Right hindlimb (tissue), 1 donor: ENCODE measurements around the gene ZNF506.
"Not testable (repeated sequence)": the region's sequence is repeated elsewhere in the genome, so short reads cannot be mapped to it uniquely, and the experiment has no call there.

Experiments
- DNase-seq: peaks from one replicate; pipeline ENCODE4 v3.0.0-alpha.2; 2018

Gene ZNF506

GRCh38 chr19:19821366-19821951 is at the start of gene ZNF506:
ZNF506 (minus strand) TSS chr19:19821750; CDS start chr19:19821603, 147 bp downstream.
- peak; percentile 98 for DNase-seq

DNA sequence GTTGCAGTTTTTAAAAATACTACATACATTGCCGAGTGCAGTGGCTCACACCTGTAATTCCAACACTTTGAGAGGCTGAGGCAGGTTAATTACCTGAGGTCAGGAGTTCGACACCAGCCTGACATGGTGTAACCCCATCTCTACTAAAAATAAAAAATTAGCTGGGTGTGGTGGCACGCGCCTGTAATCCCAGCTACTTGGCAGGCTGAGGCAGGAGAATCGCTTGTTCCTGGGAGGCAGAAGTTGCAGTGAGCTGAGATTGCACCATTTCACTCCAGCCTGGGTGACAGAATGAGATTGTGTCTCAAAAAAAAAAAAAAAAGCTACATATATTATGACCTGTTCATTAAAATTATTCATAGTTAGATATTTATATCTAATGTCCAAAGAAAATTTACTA is 48.5 kb upstream of the ZNF506 start:
- not testable (repeated sequence) for DNase-seq

DNA sequence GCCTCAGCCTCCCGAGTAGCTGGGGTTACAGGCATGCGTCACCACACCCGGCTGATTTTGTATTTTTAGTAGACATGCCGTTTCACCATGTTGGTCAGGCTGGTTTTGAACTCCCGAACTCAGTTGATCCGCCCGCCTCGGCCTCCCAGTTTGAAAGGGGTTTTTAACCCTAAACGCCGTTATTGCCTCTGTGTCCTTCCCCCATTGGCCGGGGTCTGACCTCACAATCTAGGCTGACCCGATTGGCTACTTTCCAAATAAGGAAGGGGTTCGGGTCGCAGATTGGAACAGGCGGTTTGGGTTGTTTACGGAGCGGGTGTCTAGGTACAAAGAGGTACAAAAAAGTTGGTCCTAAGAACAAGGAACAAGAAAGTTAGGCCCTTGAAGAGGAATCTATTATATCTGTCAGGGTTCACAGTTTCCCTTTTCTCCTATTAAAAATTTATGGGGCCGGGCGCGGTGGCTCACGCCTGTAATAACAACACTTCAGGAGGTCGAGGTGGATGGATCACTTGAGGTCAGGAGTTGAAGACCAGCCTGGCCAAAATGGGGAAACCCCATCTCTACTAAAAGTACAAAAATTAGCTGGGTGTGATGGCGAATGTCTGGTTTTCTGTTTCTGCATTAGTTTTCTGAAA is 45.2 kb upstream of the ZNF506 start:
- DNase-seq = peak; percentile 27

DNA sequence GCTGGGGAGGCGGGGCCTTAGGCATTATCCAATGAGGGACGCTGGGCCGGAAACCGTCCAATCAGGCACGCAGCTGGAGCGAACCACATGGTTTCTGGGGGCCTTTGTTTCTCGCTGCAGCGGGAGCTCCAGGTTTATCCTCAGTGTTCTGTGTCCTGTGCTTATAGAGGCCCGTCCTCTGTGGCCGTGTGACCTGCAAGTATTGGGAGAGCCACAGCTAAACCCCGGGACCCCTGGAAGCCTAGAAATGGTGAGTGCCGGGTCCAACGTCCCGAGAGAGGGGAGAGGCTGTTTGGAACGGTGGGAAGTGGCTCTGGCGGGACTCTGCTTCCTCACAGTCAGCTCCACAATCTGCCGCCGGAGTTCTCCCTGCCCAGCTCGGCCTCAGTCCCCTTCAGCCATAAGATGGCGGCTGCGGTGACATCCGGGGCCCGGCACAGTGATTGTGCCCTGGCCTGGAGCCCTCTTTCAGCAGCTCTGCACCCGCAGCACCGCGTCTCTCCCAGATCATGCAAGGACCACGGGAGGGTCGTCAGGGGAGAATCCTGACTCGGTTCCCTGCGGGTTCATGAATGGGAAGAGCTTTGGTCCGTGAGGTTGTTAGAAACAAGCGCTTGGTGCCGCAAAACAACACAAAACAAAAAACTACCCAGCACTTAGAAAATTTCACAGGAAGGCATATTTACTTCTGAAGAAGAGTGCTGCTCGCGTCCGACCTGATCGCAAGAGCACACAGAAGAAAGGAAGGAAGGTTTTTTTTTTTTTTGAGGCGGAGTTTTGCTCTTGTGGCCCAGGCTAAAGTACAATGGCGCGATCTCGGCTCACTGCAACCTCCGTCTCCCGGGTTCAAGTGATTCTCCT is 44.4 kb upstream of the ZNF506 start, which contains the start of gene ZNF253:
Gene ZNF253, plus strand, starts transcription at position 133 of the 861 bp plus-strand sequence. Its CDS starts 115 bp downstream, at position 248.
- DNase-seq = peak; percentile 98

- DNase-seq = peak; percentile 25
Observed at GRCh38 chr19:19860756-19861390, 39.3 kb upstream of the ZNF506 start.

- no peak for DNase-seq
Observed at GRCh38 chr19:19858751-19859150, 37.2 kb upstream of the ZNF506 start.

- DNase-seq = not testable (repeated sequence)
Observed at GRCh38 chr19:19851740-19852139, 30.2 kb upstream of the ZNF506 start.

DNA sequence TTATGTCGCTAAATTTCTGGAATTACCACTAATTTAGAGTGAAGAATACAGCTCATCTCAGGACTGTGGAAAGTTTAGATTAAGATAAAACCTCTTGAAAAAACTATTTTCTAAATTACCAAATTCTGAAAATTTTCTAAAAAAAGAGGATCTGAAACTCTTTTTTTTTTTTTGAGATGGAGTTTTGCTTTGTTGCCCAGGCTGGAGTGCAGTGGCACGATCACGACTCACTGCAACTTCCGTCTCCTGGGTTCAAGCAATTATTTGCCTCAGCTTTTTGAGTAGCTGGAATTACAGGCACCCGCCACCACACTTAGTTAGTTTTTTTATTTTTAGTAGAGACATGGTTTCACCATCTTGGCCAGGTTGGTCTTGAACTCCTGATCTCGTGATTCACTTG is 27.5 kb upstream of the ZNF506 start:
- DNase-seq = no peak

DNA sequence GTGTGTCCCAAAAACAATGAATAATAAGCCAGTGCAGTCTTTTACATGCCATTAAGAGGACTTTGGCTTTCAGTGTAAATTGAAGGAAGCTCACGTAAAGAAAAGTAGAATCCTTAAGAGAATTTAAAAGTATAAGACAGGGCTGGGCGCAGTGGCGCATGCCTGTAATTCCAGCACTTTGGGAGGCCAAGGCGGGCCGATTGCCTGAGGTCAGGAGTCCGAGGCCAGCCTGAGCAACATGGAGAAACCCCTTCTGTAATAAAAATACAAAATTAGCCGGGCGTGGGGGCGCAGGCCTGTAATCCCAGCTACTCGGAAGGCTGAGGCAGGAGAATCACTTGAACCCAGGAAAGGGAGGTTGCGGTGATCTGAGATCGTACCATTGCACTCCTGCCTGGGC is 26.2 kb upstream of the ZNF506 start:
- no peak for DNase-seq

- DNase-seq = no peak
Observed at GRCh38 chr19:19835560-19836038, 14.0 kb upstream of the ZNF506 start.

GRCh38 chr19:19826875-19827274 is 5.3 kb upstream of the ZNF506 start:
- DNase-seq = no peak

DNA sequence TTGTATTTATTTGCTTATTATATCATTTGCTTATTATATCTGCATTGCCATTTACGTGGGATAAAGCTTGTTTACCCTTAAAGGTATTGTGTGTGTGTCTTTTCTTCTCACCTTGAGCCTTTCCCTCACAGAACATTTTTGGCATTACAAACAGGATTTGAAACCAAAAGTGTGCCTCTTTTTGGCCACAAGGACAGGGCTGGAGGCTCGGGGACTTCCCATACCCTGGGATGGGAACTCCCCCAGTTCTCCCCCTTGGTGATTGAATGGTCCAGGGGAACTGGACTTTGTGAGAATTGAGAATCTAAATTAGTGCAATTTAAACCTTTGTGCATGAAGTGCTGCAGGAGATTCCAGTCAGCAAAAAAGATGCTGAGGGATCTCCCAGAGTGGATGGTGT is 2.4 kb upstream of the ZNF506 start:
- DNase-seq = no peak

DNA sequence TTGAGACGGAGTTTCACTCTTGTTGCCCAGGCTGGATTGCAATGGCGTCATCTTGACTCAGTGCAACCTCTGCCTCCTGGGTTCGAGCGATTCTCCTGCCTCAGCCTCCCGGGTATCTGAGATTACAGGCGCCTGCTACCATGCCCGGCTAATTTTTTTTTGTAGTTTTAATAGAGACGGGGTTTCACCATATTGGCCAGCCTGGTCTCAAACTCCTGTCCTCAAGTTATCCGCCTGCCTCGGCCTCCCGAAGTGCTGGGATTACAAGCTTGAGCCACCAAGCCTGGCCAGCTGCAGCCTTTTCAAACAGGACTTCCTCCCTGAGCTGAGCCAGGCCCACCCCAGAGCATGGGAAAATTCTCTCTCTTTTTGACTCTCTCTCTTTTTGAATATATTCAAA is 426 bp upstream of the ZNF506 start:
- not testable (repeated sequence) for DNase-seq

GRCh38 chr19:19820774-19821320 is 703 bp downstream of the ZNF506 start:
- DNase-seq = peak; percentile 19

- no peak for DNase-seq
Observed at GRCh38 chr19:19817357-19817756, 4.2 kb downstream of the ZNF506 start.

DNA sequence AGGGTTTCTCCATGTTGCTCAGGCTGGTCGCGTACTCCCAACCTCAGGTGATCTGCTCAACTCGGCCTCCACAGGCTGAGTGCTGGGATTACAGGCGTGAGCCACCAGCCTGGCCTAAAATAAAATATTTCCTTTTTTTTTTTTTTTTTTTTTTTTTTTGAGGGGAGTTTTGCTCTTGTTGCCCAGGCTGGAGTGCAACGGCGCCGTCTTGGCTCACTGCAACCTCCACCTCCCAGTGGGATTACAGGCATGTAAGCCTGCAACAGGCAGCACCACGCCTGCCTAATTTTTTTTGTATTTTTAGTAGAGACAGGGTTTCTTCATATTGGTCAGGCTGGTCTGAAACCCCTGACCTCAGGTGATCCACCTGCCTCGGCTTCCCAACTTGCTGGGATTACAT is 4.9 kb downstream of the ZNF506 start:
- no peak for DNase-seq

DNA sequence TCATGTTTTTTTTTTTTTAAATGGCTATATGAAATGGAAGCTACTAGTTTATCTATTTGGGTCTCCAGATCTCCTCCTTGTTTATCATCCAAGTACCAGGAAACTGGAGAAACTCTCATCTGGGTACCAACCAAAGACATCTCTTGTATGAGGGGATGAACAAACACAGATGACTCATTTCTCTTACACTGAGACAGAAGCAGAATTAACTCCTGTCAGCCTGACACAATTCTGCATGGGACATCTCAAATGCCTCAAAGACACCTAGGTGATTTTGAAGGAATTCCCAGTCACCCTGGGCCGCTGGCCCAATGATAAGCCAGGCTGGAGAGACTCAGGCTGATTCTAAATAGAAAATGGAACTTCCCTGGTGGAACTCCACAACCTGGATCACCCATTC is 9.6 kb downstream of the ZNF506 start:
- not testable (repeated sequence) for DNase-seq

- no peak for DNase-seq
Observed at GRCh38 chr19:19805480-19805879, 16.1 kb downstream of the ZNF506 start.

- DNase-seq = no peak
Observed at GRCh38 chr19:19788015-19788414, 33.5 kb downstream of the ZNF506 start.

DNA sequence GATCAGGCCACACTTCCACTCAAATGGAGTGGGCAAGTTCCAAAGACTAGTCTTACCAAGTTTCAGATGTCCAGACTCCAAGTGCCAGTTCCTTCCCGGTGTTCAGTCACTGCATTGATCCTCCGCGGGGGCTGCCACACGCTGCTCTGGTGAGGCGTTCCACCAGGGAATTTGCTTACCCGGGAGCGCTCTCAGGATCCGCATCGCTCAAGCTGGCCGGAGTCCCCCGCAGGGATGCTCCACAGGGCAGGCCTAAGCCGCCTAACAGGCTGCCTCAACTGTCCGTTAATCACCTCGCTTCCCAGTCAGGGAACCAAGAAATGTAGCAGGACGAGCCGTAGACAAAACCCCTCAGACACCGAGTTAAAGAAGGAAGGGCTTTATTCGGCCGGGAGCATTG is 36.1 kb downstream of the ZNF506 start:
- not testable (repeated sequence) for DNase-seq

DNA sequence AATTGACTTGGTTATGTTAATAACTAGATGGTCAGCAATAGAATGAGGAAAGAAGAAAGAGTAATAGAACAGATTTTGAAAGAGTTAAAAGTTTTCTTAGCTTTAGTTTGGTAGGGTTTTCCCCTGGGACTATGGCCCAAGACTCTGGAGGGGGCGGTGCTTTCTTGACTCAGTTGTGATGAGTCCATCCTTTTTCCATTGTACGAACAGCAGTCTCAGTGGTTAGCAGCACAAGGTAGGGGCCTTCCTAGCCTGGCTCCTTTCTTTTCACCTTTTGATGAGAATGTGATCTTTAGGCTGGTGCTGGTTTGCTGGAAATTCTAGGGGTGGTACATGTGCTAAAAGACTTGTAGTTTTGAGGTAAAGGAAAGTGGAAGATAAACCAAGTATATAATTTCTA is 38.8 kb downstream of the ZNF506 start:
- DNase-seq = no peak

DNA sequence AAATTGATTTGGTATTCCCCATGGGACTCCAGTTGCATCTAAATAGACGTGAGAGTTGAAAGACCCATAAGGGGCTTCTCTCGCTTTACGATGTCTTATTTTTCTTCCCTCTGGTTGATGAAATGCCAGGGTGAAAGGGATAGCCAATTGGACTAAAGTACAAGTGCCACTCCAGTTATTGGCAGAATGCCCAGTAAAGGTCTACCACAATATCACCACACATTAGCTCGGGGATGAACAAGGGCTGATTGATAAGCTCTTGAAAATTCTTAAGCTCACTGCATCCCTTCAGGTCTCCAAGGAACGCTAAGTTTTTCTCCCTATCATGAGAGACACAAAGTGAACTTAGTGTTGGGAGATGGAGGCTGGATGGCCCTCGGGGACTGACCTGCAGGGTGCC is 39.8 kb downstream of the ZNF506 start:
- DNase-seq = not testable (repeated sequence)

DNA sequence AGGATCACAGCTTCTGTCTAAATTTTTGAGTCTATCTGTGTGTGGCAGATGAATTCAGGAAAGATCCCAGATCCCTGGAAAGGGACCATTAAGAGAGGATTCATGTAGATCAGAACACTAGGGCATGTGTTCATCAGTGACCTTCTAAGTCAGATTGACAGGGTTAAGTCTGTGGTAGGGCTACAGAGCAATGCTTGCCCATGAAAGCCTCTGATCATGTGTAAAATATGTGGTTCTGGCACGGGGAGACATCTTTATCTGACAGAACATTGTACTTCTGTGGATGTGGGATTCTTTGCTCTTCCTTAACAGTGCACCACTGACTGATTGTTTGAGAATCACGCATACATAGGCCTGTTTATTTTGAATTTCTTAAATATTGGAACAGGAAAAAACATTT is 42.9 kb downstream of the ZNF506 start:
- DNase-seq = no peak
